ENCODE data around the gene DAAM1. TPM values are rescaled to one million over a fixed set of nuclear protein-coding genes. Genes with fewer than 3 reads are reported as not detected.

Gene DAAM1
- total and polyA plus RNA-seq, 10 donors = 8.3 to 76.1 (median 35.2) TPM

GRCh38 chr14:59394268-59394667 is 205.8 kb downstream of the DAAM1 start:
- Histone ChIP-seq H3K4me1 (peaks cover 0 to 5% (median 0%) of the 10 kb centered on the region in 6 donors), H3K27me3 (replicated peaks in 1 of 7) (no peaks in the 10 kb centered on the region), H3K9me3 (no peaks in the 10 kb centered on the region), H3K36me3 (no peaks in the 10 kb centered on the region), H3K4me3 (no peak overlapping the region), H3K27ac (no peak overlapping the region)
- 87 to 95% (median 90%) methylated on average over 4 of the region's 4 CpGs for WGBS, 5 donors
- DNase-seq = no peak
- intact Hi-C loops (cut with DNase I; ENCODE audit: low total_unique reads) = no loop called here
- TF ChIP-seq POLR2AphosphoS5 (IDR thresholded peaks at IDR 0.05) = no peak
- TF ChIP-seq POLR2A (IDR thresholded peaks at IDR 0.05) = no peak
- TF ChIP-seq CTCF (IDR thresholded peaks at IDR 0.05 in 8 of 11, conservative IDR thresholded peaks at IDR 0.05 in 3 of 11) = no peak

GRCh38 chr14:59395672-59396071 is 207.2 kb downstream of the DAAM1 start:
- intact Hi-C loops (cut with DNase I; ENCODE audit: low total_unique reads) = no loop called here
- WGBS, 5 donors = 82 to 94% (median 86%) methylated on average over 3 of the region's 3 CpGs

DNA sequence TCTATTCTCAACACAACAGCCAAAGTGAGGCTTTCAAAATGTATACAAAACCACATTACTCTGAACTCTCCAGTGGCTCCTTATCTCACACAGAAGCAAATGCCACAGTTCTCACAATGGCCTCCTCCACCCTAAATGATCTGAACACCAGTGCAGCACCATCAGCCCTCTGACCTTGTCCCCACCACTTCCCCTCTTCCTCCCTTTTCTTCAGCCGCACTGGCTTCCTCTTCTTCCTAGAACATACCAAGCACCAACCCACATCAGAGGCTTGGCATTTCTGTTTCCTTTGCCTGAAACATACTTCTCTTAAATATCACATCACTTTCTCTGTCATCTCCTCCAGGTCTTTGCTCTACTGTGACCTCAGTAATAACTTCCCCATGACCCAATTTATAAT is 210.4 kb downstream of the DAAM1 start:
- Histone ChIP-seq H3K27me3 (replicated peaks in 1 of 7) (no peaks in the 10 kb centered on the region), H3K4me3 (no peak overlapping the region), H3K4me1 (peaks cover 0 to 5% (median 0%) of the 10 kb centered on the region in 6 donors), H3K27ac (no peak overlapping the region), H3K9me3 (peaks cover 0 to 8% (median 0%) of the 10 kb centered on the region in 8 donors), H3K36me3 (no peaks in the 10 kb centered on the region)
- 4 to 13% (median 8%) methylated on average over 1 of the region's 1 CpG for WGBS, 5 donors
- DNase-seq = no peak
- TF ChIP-seq CTCF (IDR thresholded peaks at IDR 0.05 in 8 of 11, conservative IDR thresholded peaks at IDR 0.05 in 3 of 11) = no peak
- TF ChIP-seq POLR2AphosphoS5 (IDR thresholded peaks at IDR 0.05) = no peak
- no peak for TF ChIP-seq POLR2A (IDR thresholded peaks at IDR 0.05)
- intact Hi-C loops (cut with DNase I; ENCODE audit: low total_unique reads) = no loop called here

More at GRCh38 chr14:59395672-59396071, 207.2 kb downstream of the DAAM1 start:
- Histone ChIP-seq H3K27me3 (replicated peaks in 1 of 7) (no peaks in the 10 kb centered on the region), H3K4me1 (peaks cover 0 to 5% (median 0%) of the 10 kb centered on the region in 6 donors), H3K27ac (no peak overlapping the region), H3K4me3 (no peak overlapping the region), H3K36me3 (no peaks in the 10 kb centered on the region), H3K9me3 (peaks cover 0 to 5% (median 0%) of the 10 kb centered on the region in 8 donors)
- DNase-seq = no peak
- TF ChIP-seq POLR2AphosphoS5 (IDR thresholded peaks at IDR 0.05) = no peak
- TF ChIP-seq POLR2A (IDR thresholded peaks at IDR 0.05) = no peak
- no peak for TF ChIP-seq CTCF (IDR thresholded peaks at IDR 0.05 in 8 of 11, conservative IDR thresholded peaks at IDR 0.05 in 3 of 11)

DNA sequence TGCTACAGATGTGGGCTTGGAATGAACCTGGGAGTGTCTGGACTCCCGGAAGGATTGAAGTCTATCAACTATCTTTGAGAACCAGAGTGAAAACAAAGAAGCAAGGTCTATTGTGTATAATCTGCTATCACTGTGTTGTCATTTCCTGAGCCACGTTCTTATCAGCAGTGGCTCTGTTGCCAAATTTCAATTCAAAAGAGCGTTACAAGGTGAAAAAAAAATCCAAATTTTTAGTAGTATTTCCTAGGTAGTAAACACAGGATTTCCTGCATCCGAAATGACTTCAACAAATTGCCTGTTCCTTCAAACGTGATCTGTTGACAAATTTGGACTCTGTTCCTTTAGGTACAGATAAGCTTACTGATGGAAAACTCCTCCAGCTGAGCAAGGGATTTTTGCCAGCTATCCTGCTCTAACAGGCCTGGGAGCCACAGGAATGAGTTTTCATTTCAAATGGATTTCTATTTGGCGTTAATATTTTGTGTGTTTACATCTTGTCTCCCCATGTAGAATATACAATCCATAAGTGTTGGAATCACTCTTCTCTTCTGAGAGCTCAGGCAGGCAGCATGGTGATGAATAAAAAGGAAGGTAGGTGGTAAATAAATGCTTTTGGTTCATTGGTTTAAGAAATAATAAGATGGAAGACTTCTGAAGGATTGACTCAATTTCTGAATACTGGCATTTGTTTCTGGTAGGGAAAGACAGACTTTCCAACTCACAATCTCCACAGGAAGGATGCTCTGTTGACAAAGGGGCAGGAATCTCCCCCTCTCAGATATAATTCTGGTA is 218.2 kb downstream of the DAAM1 start:
- no peak for DNase-seq
- no peaks in the 10 kb centered on the region for H3K36me3 ChIP-seq
- intact Hi-C loops (cut with DNase I; ENCODE audit: low total_unique reads) = no loop called here
- TF ChIP-seq POLR2AphosphoS5 (IDR thresholded peaks at IDR 0.05) = peak in 1 of 3 donors; percentile 27
- no peak for TF ChIP-seq CTCF (IDR thresholded peaks at IDR 0.05 in 8 of 11, conservative IDR thresholded peaks at IDR 0.05 in 3 of 11)
- H3K4me1 ChIP-seq = peaks cover 0 to 17% (median 4%) of the 10 kb centered on the region in 6 donors
- no peaks in the 10 kb centered on the region for H3K27me3 ChIP-seq (replicated peaks in 1 of 7)
- peak overlapping the region in 1 of 8 donors; percentile 7 for H3K4me3 ChIP-seq
- peaks cover 0 to 17% (median 4%) of the 10 kb centered on the region in 8 donors for H3K9me3 ChIP-seq
- H3K27ac ChIP-seq = peak overlapping the region in 7 of 8 donors; percentile 13 to 63 (median 47)
- WGBS, 5 donors = 27 to 49% (median 36%) methylated on average over 6 of the region's 6 CpGs

All from spleen (tissue), 11 donors.